Measurements from ENCODE around the gene C11orf86.

Gene C11orf86

GRCh38 chr11:67025750-67026149 is 50.6 kb downstream of the C11orf86 start:
- DNase-seq (ENCODE audit: low spot score): no peak

Measured in COLO829 (cell line).